ENCODE data around the gene BRINP1. TPM values are rescaled to one million over a fixed set of nuclear protein-coding genes. Genes with fewer than 3 reads are reported as not detected.

The BRINP1 gene
- total and polyA plus RNA-seq, 2 donors (not counting 3 experiments of a cell fraction or from before 2014, with no cell fraction given), result 0.04 TPM; not detected in 1

GRCh38 chr9:119195521-119195920, 173.7 kb downstream of the BRINP1 start:
- H4K20me1 ChIP-seq (replicated peaks; ENCODE audit: control insufficient read depth, extremely low read depth, insufficient read depth, low read length), result no peaks in the 10 kb centered on the region
- no peaks in the 10 kb centered on the region for H3K27me3 ChIP-seq (ENCODE audit: control insufficient read depth in 2 of 2, insufficient read depth in 2 of 2, low read length in 2 of 2)
- DNase-seq (ENCODE audit: low read depth, low spot score) (no peak), FAIRE-seq (no peak)
- intact Hi-C loops (cut with micrococcal nuclease) (no loop called here), dilution Hi-C loops (cut with MboI; ENCODE audit: extremely low pct_ligation_motif_present, low sequenced_read_pairs) (no loop called here)
- ChIA-PET CTCF (no interaction called here), POLR2A (no interaction called here)
- no peak overlapping the region for H3K4me2 ChIP-seq (ENCODE audit: insufficient read depth, low read length)
- peaks cover 2% of the 10 kb centered on the region for H3K9me3 ChIP-seq (replicated peaks; ENCODE audit: control insufficient read depth, insufficient read depth, low read length)
- H3K4me3 ChIP-seq (replicated peaks in 1 of 3; ENCODE audit: insufficient read depth in 1 of 3, low read depth in 1 of 3, low read length in 3 of 3), result no peak overlapping the region
- no peak overlapping the region for H3K9ac ChIP-seq (replicated peaks; ENCODE audit: extremely low read depth, insufficient read depth, low read length)
- no peaks in the 10 kb centered on the region for H3K36me3 ChIP-seq (ENCODE audit: control insufficient read depth in 2 of 2, extremely low read depth in 1 of 2, insufficient read depth in 2 of 2, low read length in 2 of 2)
- no TSS peak for BruUV-seq (replicated peaks)
- no peak overlapping the region for H3K27ac ChIP-seq (ENCODE audit: insufficient read depth, low read depth, low read length)
- H3K79me2 ChIP-seq (ENCODE audit: control insufficient read depth, insufficient read depth, low read length), result no peaks in the 10 kb centered on the region
- H3K9me1 ChIP-seq (replicated peaks; ENCODE audit: control insufficient read depth, extremely low read depth, insufficient read depth, low read length), result no peaks in the 10 kb centered on the region
- no peaks in the 10 kb centered on the region for H3K4me1 ChIP-seq (ENCODE audit: control insufficient read depth, extremely low read depth, insufficient read depth, low read length)
- H2AFZ ChIP-seq (ENCODE audit: low read depth, low read length), result no peak overlapping the region
- TF ChIP-seq POLR2A (IDR thresholded peaks at IDR 0.05; ENCODE audit: low read depth, low read length), result no peak
- TF ChIP-seq FOS (IDR thresholded peaks at IDR 0.05; ENCODE audit: borderline replicate concordance, insufficient read depth, low read length), result no peak
- TF ChIP-seq CTCF (IDR thresholded peaks at IDR 0.05; ENCODE audit: extremely low read depth in 1 of 2, insufficient read depth in 1 of 2, low read depth in 1 of 2, low read length in 2 of 2), result no peak
- TF ChIP-seq JUN (IDR thresholded peaks at IDR 0.05; ENCODE audit: borderline replicate concordance, insufficient read depth, insufficient read length, low read depth), result no peak

GRCh38 chr9:119185298-119185697, 183.9 kb downstream of the BRINP1 start:
- CTCF ChIA-PET, result no interaction called here
- Histone ChIP-seq H3K4me1 (ENCODE audit: control insufficient read depth, extremely low read depth, insufficient read depth, low read length) (no peaks in the 10 kb centered on the region), H3K36me3 (ENCODE audit: control insufficient read depth in 2 of 2, extremely low read depth in 1 of 2, insufficient read depth in 2 of 2, low read length in 2 of 2) (no peaks in the 10 kb centered on the region), H3K79me2 (ENCODE audit: control insufficient read depth, insufficient read depth, low read length) (no peaks in the 10 kb centered on the region), H4K20me1 (replicated peaks; ENCODE audit: control insufficient read depth, extremely low read depth, insufficient read depth, low read length) (no peaks in the 10 kb centered on the region), H3K9me1 (replicated peaks; ENCODE audit: control insufficient read depth, extremely low read depth, insufficient read depth, low read length) (no peaks in the 10 kb centered on the region), H2AFZ (ENCODE audit: low read depth, low read length) (no peak overlapping the region), H3K27ac (ENCODE audit: insufficient read depth, low read depth, low read length) (no peak overlapping the region), H3K27me3 (ENCODE audit: control insufficient read depth in 2 of 2, insufficient read depth in 2 of 2, low read length in 2 of 2) (no peaks in the 10 kb centered on the region), H3K9me3 (replicated peaks; ENCODE audit: control insufficient read depth, insufficient read depth, low read length) (peaks cover 4% of the 10 kb centered on the region), H3K4me3 (replicated peaks in 1 of 3; ENCODE audit: insufficient read depth in 1 of 3, low read depth in 1 of 3, low read length in 3 of 3) (no peak overlapping the region), H3K9ac (replicated peaks; ENCODE audit: extremely low read depth, insufficient read depth, low read length) (no peak overlapping the region), H3K4me2 (ENCODE audit: insufficient read depth, low read length) (no peak overlapping the region)
- FAIRE-seq (no peak), DNase-seq (ENCODE audit: low read depth, low spot score) (no peak)
- POLR2A ChIA-PET, result no interaction called here
- dilution Hi-C loops (cut with MboI; ENCODE audit: extremely low pct_ligation_motif_present, low sequenced_read_pairs) (no loop called here), intact Hi-C loops (cut with micrococcal nuclease) (no loop called here)
- BruUV-seq (replicated peaks), result no TSS peak
- TF ChIP-seq JUN (IDR thresholded peaks at IDR 0.05; ENCODE audit: borderline replicate concordance, insufficient read depth, insufficient read length, low read depth), result no peak
- no peak for TF ChIP-seq MYC (IDR thresholded peaks at IDR 0.05; ENCODE audit: low read depth, low read length)
- no peak for TF ChIP-seq EZH2 (IDR thresholded peaks at IDR 0.05; ENCODE audit: borderline replicate concordance, low read depth, low read length, severe bottlenecking)
- TF ChIP-seq CTCF (IDR thresholded peaks at IDR 0.05; ENCODE audit: extremely low read depth in 1 of 2, insufficient read depth in 1 of 2, low read depth in 1 of 2, low read length in 2 of 2), result no peak
- TF ChIP-seq MAX (IDR thresholded peaks at IDR 0.05; ENCODE audit: insufficient read depth, insufficient read length), result no peak
- no peak for TF ChIP-seq POLR2AphosphoS5 (IDR thresholded peaks at IDR 0.05; ENCODE audit: insufficient read depth, low read depth, low read length)
- no peak for TF ChIP-seq GATA2 (IDR thresholded peaks at IDR 0.05; ENCODE audit: insufficient read depth, insufficient read length, low read depth, low read length)

Measured in endothelial cell of umbilical vein (primary cell).